Measurements from ENCODE around the gene SWAP70. TPM values are rescaled to one million over a fixed set of nuclear protein-coding genes. Genes with fewer than 3 reads are reported as not detected.
A peak's percentile ranks its signal among the peaks of the same experiment; 100 is the strongest.
"Not testable (repeated sequence)": the region's sequence is repeated elsewhere in the genome, so short reads cannot be mapped to it uniquely, and the experiment has no call there.

Gene SWAP70
- total RNA-seq (2014; rRNA removed; shearing (Covaris generic)), result 5.9 and 7.9 TPM in 2 replicates
- polyA plus RNA-seq (2014; cell fraction: nucleus; rRNA removed), result 3.7 and 4.6 TPM in 2 replicates

DNA sequence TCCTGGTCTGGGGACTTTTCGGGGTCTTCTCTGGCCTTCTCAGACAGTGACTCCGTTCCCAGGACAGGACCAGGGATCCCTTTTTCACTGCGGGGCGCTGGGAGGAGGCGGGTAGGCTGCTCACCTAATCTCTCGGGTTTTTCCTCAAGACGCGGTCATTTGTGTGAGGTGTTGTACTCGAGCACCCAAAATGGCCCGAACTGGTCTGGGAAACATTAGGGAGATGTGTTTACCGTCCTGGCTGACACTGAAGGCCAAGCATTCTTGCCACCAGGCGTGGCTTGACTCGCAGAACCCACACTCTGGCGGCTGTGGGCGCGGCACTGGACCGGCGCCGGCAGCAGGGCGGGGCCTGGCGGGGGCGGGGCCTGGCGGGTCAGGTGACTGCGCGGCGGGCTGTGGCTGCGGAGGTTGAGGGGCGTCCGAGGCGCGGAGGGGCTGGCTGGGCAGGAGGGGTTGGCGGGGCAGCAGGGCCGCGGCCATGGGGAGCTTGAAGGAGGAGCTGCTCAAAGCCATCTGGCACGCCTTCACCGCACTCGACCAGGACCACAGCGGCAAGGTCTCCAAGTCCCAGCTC is at the start of gene SWAP70:
TSS of gene SWAP70 (plus strand) at position 379 of the 577 bp plus-strand sequence. CDS start at position 482, 103 bp downstream.
- peak; percentile 64 for DNase-seq (ENCODE audit: extremely low read depth, low read depth)

DNA sequence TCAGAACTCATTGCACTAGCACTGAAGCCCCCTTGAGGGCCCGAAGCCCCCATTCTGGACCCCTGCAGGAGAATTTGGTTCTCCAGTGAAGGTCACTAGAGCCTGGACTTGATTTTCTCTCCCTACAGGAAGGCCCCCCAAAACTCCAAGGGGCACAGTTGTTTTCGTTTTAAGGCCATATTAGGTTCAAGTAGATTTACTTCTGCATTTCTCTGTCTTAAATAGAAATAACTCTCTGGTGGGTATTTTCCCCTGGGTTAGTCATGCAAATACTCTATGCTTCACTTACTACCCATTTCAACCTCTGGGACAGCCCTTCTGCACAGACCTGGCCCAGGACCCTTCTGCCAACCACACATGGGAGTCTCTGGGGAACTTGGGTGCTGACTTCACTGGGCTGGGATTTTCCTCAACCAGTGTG is 48.8 kb upstream of the SWAP70 start:
- DNase-seq (ENCODE audit: extremely low read depth, low read depth), result no peak

DNA sequence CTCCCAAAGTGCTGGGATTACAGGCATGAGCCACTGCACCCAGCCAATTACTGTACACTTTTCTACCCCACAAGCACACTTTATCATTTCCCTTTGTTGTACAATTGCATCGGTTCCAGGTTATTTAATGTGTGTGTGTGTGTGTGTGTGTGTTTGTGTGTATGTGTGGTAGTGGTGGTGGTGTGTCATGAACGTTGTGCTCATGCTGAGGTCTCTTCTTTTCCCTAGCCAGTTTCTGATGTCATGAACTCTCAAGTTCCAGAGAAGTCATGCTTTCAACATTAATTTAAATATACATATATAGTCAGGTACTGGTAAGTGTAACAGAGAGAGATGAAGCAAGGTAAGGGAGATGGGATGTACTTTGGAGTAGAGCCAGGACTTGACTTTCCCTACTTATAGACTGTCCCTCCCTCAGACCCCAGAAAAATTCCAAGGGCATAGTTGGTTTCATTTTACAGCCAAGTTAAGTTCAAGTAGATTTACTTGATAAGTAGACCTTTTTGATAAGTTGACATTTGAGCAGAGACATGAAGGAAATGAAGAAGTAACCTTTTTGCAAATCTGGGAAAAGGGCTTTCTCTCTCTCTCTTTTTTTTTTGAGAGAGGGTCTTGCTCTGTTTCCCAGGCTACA is 47.7 kb upstream of the SWAP70 start:
- DNase-seq (ENCODE audit: extremely low read depth, low read depth), result no peak

DNA sequence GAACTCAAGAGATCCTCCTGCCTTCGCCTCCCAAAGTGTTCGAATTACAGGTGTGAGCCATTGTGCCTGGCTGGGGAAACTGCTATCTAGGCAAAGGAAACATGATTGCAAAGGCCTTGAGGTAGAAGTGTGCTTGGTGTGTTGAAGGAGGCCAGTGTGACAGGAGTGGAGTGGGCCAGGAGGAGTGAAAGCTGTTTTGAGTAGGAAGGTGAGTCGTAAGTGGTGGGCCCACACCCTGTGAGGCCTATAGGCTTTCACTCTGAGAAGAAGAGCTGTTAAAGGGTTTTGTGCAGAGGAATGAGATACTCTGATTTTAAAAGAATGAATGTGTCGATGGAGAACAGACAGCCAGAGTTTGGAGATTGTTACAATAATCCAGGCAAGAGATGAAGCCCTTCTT is 47.0 kb upstream of the SWAP70 start:
- DNase-seq (ENCODE audit: extremely low read depth, low read depth), result no peak

DNA sequence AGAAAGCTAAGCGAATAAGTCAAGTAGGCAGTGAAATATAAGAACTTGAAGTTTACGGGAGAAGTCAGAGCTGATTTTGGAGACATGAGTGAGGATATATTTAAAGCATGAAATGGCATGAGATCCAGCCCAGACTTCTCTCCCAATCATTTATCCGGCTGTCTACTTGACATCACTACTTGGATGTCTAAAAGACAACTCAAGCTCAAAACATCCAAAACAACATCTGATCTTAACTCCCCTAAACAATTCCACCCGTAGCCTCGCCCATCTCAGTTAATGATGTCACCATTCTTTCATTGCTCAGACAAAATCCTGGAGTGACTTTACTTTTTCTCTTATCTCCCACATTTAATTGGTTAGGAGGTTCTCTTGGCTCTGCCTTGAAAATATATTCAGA is 45.9 kb upstream of the SWAP70 start:
- no peak for DNase-seq (ENCODE audit: extremely low read depth, low read depth)

GRCh38 chr11:9619004-9619403 is 44.9 kb upstream of the SWAP70 start:
- DNase-seq (ENCODE audit: extremely low read depth, low read depth), result no peak

DNA sequence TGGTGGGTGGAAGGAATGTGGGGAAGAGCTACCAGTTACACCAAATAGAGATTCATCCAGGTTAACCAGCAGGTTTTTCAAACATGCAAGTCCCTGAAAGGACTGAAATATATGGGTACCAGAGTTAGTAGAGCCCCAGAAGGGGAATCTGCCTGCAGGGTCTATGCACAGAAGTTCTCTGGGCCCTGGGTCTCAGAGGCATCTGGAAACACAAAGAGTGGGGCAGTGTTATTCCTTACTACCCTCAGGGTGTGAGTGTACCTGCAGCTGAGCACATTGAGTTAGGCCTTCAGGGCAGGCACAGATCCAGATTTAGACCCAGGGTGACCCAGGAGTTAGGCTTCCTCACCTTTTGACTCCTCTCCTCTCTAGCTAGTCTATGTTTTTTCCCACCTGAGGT is 43.9 kb upstream of the SWAP70 start:
- no peak for DNase-seq (ENCODE audit: extremely low read depth, low read depth)

DNA sequence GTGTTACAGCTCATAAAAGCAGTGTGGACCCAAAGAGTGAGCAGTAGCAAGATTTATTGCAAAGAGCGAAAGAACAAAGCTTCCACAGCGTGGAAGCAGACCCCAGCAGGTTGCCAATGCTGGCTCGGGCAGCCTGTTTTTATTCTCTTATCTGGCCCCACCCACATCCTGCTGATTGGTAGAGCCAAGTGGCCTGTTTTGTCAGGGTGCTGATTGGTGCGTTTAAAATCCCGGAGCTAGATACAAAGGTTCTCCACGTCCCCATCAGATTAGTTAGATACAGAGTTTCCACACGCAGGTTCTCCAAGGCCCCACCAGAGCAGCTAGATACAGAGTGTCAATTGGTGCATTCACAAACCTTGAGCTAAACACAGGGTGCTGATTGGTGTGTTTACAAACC is 41.5 kb upstream of the SWAP70 start:
- not testable (repeated sequence) for DNase-seq (ENCODE audit: extremely low read depth, low read depth)

GRCh38 chr11:9623053-9623452 is 40.8 kb upstream of the SWAP70 start:
- not testable (repeated sequence) for DNase-seq (ENCODE audit: extremely low read depth, low read depth)

DNA sequence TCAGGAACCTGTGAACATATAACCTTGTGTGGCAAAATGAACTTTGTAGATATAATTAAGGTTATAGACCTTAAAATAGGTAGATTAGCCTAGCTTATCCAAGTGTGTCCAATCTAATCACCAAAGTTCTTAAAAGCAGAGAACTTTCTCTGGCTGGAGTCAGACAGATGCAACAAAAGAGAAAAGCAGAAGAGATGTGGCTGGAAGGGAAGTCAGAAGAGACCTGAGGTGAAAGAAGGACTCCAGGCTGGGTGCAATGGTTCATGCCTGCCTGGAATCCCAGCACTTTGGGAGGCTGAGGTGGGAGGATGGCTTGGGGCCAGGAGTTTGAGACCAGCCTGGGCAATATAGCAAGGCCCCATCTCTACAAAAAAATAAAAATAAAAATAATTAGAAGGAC is 39.4 kb upstream of the SWAP70 start:
- no peak for DNase-seq (ENCODE audit: extremely low read depth, low read depth)

- no peak for DNase-seq (ENCODE audit: extremely low read depth, low read depth)
Measured at GRCh38 chr11:9625162-9625561, 38.7 kb upstream of the SWAP70 start.

DNA sequence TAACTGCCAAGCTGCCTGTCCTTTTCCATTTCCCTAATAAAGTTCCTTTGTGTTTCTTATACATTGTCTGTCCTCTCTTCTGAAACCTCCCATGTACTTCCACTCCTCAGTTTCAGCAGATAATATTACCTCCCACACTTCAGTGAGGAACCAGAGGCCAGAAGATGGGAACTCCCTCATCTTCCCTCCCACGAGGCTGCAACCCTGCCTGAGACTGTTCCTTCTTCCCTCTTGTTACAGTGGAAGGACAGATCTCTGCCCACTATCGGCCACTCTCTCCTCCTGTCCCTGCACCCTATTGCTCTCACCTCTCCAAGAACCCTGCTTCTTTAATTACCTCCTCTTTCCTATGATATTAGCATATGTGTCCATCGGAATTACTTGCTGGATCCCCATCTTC is 38.1 kb upstream of the SWAP70 start:
- no peak for DNase-seq (ENCODE audit: extremely low read depth, low read depth)

DNA sequence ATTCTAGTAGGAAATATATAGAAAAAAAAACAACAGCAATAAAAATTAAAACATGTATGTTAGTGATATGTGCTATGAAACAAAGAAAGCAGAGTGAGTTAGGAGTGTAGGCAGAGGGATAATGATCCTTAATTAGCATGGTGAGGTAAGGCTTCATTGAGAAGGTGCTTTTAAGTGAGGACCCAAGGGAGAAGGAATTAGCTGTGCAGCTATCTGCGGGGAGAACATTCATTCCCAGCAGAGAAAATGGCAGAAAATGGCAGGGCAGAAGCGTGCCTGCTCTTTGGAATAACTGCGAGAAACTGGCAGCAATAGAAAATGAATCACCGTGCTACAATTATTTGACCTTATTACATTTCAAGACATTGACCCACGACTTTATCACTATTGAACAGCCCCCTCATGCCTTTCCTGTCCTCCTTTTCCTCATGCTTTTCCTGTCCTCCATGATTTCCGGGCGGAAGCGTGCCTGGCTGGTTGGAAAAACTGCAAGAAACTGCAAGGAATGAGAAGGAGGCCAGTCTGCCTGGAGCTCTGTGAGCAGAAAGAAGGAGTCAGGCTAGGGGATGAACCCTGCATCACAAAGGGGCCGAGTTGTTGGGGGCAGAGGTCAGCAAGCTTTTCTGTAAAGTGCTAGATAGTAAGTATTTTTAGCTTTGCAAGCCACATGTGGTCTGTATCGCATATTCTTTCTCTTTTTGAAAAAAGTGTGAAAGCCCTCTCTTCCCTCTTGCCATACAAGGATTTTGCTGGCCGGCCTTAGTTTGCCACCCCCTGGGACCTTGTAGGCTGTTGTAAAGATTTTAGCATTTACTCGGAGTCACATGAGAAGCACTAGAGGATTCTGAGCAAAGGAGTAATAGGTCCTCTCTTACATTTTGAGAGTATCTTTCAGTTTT is 37.1 kb upstream of the SWAP70 start:
- DNase-seq (ENCODE audit: extremely low read depth, low read depth), result no peak

DNA sequence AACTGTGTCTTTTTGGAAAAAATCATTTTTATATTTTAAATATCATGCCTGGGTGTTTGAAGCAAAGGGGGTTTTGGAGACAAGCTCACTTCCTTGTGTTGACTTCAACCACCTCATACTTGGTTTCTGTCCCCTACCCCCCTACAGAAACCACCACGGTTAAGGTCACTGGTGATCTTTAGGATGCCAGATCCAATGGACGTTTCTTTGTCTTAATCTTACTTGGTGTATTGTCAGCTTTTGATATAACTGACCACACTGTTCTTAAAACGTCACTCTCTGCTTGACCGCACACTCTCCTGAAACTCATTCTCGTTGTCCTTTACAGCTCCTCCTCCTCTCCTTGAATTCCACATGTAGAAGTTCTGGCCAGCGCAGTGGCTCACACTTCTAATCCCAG is 34.8 kb upstream of the SWAP70 start:
- DNase-seq (ENCODE audit: extremely low read depth, low read depth), result no peak

GRCh38 chr11:9633679-9634078 is 30.2 kb upstream of the SWAP70 start:
- DNase-seq (ENCODE audit: extremely low read depth, low read depth), result no peak

DNA sequence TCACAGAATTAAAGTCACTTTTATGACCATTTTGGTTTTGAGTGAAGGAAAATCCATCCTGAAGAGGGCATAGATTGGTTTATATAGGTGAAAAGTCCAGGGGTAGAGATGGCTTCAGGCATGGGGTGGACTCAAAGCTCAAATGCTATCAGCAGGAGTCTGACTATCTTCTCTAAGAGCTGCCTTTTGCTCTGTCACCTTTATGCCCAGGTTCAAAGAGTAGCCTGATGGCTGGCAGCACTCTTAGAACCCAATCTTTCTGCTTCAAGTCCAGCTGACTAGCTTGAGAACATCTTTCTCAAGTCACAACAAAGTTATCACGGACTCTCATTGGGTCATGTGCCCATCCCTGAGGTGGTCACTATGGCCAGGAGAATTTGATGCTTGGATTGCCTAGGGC is 27.2 kb upstream of the SWAP70 start:
- no peak for DNase-seq (ENCODE audit: extremely low read depth, low read depth)

DNA sequence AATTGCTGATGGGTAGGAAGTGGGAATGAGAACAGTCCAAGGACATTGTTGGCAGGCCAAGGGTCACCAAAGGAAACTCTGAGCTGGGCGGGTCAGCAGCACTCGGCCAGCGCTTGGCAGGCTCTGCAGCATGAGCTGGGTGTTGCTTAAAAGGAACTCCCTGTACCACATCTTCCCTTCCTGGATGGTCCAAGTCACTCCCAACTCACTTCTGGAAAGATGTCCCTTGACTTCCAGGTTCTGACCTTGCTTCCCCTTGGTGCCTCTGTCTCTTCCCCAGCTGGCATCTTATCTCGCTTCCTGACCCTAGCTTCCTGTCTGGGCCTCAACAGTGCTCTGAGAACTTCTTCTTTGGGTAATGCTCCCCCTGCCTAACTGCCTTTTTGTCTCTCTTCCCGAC is 24.8 kb upstream of the SWAP70 start:
- no peak for DNase-seq (ENCODE audit: extremely low read depth, low read depth)

DNA sequence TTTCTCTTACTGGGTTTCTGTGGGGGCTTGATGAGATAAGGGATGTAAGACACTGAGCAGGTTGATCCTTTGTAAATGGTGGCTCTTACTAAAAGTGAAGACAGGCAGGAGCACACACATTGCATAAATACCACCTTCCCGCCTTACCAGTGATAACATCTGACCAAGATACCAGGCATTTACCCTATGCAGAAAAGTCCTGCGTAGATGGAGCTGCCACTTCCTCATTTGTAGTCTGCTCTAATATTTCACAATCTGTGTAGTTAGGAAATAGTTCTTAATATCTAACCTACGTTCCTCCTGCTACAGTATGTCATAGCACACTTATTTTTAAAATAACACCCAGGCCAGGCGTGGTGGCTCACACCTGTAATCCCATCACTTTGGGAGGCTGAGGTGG is 23.9 kb upstream of the SWAP70 start:
- DNase-seq (ENCODE audit: extremely low read depth, low read depth), result no peak

- no peak for DNase-seq (ENCODE audit: extremely low read depth, low read depth)
Measured at GRCh38 chr11:9642894-9643293, 21.0 kb upstream of the SWAP70 start.

GRCh38 chr11:9643751-9644150 is 20.1 kb upstream of the SWAP70 start:
- no peak for DNase-seq (ENCODE audit: extremely low read depth, low read depth)

DNA sequence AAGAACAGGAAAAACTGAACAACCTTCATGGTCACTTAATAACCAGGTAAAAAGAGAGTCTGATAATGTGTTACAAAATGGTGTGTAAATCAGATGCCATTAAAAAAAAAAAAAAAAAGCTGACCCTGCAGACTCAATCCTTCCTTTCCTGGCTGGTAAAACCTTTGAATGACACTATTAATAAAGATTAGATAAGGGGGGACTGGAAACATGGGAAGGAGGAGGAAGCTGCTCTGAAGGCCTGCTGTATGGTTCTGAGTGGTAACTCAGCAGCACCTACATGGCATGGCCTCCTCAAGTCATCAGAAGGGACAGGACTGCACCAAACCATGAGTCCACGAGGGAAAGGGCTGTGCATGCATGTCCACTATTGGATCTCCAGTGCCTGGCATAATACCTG is 18.0 kb upstream of the SWAP70 start:
- no peak for DNase-seq (ENCODE audit: extremely low read depth, low read depth)

DNA sequence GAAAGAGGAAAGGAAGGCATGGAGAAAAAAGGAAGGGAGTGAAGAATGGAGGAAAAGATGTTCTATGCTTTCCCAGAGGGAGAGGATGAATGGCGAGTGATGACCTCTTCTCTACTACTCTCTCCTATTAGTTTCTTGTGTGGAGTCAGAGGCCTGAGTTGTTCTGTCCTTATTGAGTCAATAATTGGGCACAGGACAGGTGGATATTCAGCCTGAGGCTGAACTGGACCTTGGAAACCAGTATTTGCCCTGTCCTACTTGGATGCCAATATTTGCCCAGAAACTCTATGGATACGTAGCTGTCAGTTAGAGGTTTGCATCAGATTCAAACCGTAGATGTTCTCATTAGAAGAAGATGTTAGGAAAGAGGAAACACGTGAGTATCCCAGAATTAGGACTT is 17.6 kb upstream of the SWAP70 start:
- no peak for DNase-seq (ENCODE audit: extremely low read depth, low read depth)

Data from NCI-H460 (cell line).